Mucosa of rectum (tissue), 2 donors: ENCODE data around the gene B3GALT5.

ENCODE experiments used
- H3K27ac ChIP-seq, 2 donors: one replicate each; pipeline ENCODE4 v1.7.0; 2013; ENCODE audit warnings: inconsistent platforms in 2 of 2, low read depth in 2 of 2, low read length in 2 of 2
- H3K27me3 ChIP-seq, 2 donors: one replicate each; pipeline ENCODE4 v1.7.0; 2013; ENCODE audit warnings: low read length in 2 of 2; ENCODE audit not compliant: control insufficient read depth in 2 of 2, insufficient read depth in 2 of 2
- H3K36me3 ChIP-seq, 2 donors: one replicate each; pipeline ENCODE4 v1.7.0; 2013; ENCODE audit warnings: low read length in 2 of 2; ENCODE audit not compliant: control insufficient read depth in 2 of 2, insufficient read depth in 2 of 2
- H3K4me1 ChIP-seq, 2 donors: one replicate each; pipeline ENCODE4 v1.7.0; 2013; ENCODE audit warnings: low read length in 2 of 2, mild to moderate bottlenecking in 1 of 2; ENCODE audit not compliant: control insufficient read depth in 2 of 2, insufficient read depth in 2 of 2
- H3K4me3 ChIP-seq, 2 donors: one replicate each; pipeline ENCODE4 v1.7.0; 2013; ENCODE audit warnings: low read length in 2 of 2
- H3K9ac ChIP-seq, 2 donors: one replicate each; pipeline ENCODE4 v1.7.0; 2013; ENCODE audit warnings: low read length in 2 of 2, low read depth in 1 of 2, mild to moderate bottlenecking in 1 of 2
- H3K9me3 ChIP-seq, 2 donors: one replicate each; pipeline ENCODE4 v1.7.0; 2013; ENCODE audit warnings: low read length in 2 of 2; ENCODE audit not compliant: control insufficient read depth in 2 of 2
- donor health status: healthy.
- donor health status: Normal muscosa, but diverticular disease.

Gene B3GALT5

GRCh38 chr21:39630191-39630591, 17.5 kb downstream of the B3GALT5 start:
- Histone ChIP-seq H3K9ac (no peak overlapping the region), H3K9me3 (no peaks in the 10 kb centered on the region), H3K27ac (no peak overlapping the region), H3K36me3 (peaks cover 0 to 3% of the 10 kb centered on the region in 2 donors), H3K4me1 (peaks cover 4 to 16% of the 10 kb centered on the region in 2 donors), H3K27me3 (no peaks in the 10 kb centered on the region), H3K4me3 (no peak overlapping the region)

- H3K4me1 ChIP-seq: peaks cover 4 to 16% of the 10 kb centered on the region in 2 donors
- no peak overlapping the region for H3K4me3 ChIP-seq
- H3K27ac ChIP-seq: no peak overlapping the region
- no peaks in the 10 kb centered on the region for H3K9me3 ChIP-seq
- H3K27me3 ChIP-seq: no peaks in the 10 kb centered on the region
- no peak overlapping the region for H3K9ac ChIP-seq
- H3K36me3 ChIP-seq: peaks cover 0 to 3% of the 10 kb centered on the region in 2 donors
Measured at GRCh38 chr21:39630827-39631226, 18.1 kb downstream of the B3GALT5 start.

- Histone ChIP-seq H3K4me3 (no peak overlapping the region), H3K27ac (no peak overlapping the region), H3K9ac (no peak overlapping the region), H3K4me1 (peaks cover 15 to 28% of the 10 kb centered on the region in 2 donors), H3K27me3 (no peaks in the 10 kb centered on the region), H3K9me3 (no peaks in the 10 kb centered on the region), H3K36me3 (peaks cover 0 to 3% of the 10 kb centered on the region in 2 donors)
Measured at GRCh38 chr21:39631842-39632562, 19.3 kb downstream of the B3GALT5 start.

- Histone ChIP-seq H3K4me1 (peaks cover 22 to 35% of the 10 kb centered on the region in 2 donors), H3K27me3 (no peaks in the 10 kb centered on the region), H3K27ac (peak overlapping the region in 1 of 2 donors; percentile 36)
Measured at GRCh38 chr21:39632796-39633442, 20.2 kb downstream of the B3GALT5 start.

GRCh38 chr21:39633770-39634181, 21.0 kb downstream of the B3GALT5 start:
- Histone ChIP-seq H3K9me3 (no peaks in the 10 kb centered on the region), H3K27me3 (no peaks in the 10 kb centered on the region), H3K36me3 (no peaks in the 10 kb centered on the region), H3K4me1 (peaks cover 29 to 44% of the 10 kb centered on the region in 2 donors), H3K9ac (no peak overlapping the region), H3K4me3 (no peak overlapping the region), H3K27ac (peak overlapping the region in 1 of 2 donors; percentile 35)

More at GRCh38 chr21:39632796-39633442, 20.2 kb downstream of the B3GALT5 start:
- no peaks in the 10 kb centered on the region for H3K36me3 ChIP-seq
- H3K9ac ChIP-seq: no peak overlapping the region
- H3K9me3 ChIP-seq: no peaks in the 10 kb centered on the region
- H3K4me3 ChIP-seq: no peak overlapping the region

- H3K4me1 ChIP-seq: peaks cover 29 to 47% of the 10 kb centered on the region in 2 donors
Measured at GRCh38 chr21:39634507-39634906, 21.8 kb downstream of the B3GALT5 start.

GRCh38 chr21:39637197-39637970, 24.6 kb downstream of the B3GALT5 start:
- Histone ChIP-seq H3K27ac (peak overlapping the region; percentile 94 to 96), H3K36me3 (no peaks in the 10 kb centered on the region), H3K27me3 (no peaks in the 10 kb centered on the region), H3K9ac (peak overlapping the region; percentile 53 to 61), H3K4me1 (peaks cover 38 to 60% of the 10 kb centered on the region in 2 donors), H3K9me3 (no peaks in the 10 kb centered on the region), H3K4me3 (no peak overlapping the region)

More at GRCh38 chr21:39634507-39634906, 21.8 kb downstream of the B3GALT5 start:
- Histone ChIP-seq H3K4me3 (no peak overlapping the region), H3K36me3 (no peaks in the 10 kb centered on the region), H3K27ac (peak overlapping the region in 1 of 2 donors; percentile 35), H3K9me3 (no peaks in the 10 kb centered on the region), H3K27me3 (no peaks in the 10 kb centered on the region), H3K9ac (no peak overlapping the region)

- no peaks in the 10 kb centered on the region for H3K36me3 ChIP-seq
- H3K9ac ChIP-seq: peak overlapping the region; percentile 53 to 61
- peak overlapping the region; percentile 94 to 96 for H3K27ac ChIP-seq
- no peaks in the 10 kb centered on the region for H3K9me3 ChIP-seq
- H3K27me3 ChIP-seq: no peaks in the 10 kb centered on the region
- peaks cover 36 to 58% of the 10 kb centered on the region in 2 donors for H3K4me1 ChIP-seq
- H3K4me3 ChIP-seq: peak overlapping the region in 1 of 2 donors; percentile 9
Measured at GRCh38 chr21:39637971-39638240, 25.2 kb downstream of the B3GALT5 start.

- H3K27ac ChIP-seq: peak overlapping the region; percentile 94 to 96
- peaks cover 37 to 57% of the 10 kb centered on the region in 2 donors for H3K4me1 ChIP-seq
- no peaks in the 10 kb centered on the region for H3K27me3 ChIP-seq
- peak overlapping the region; percentile 0 to 9 for H3K4me3 ChIP-seq
- peak overlapping the region; percentile 1 to 61 for H3K9ac ChIP-seq
- H3K36me3 ChIP-seq: no peaks in the 10 kb centered on the region
- H3K9me3 ChIP-seq: no peaks in the 10 kb centered on the region
Measured at GRCh38 chr21:39638281-39638680, 25.5 kb downstream of the B3GALT5 start.

GRCh38 chr21:39640754-39641153, 28.0 kb downstream of the B3GALT5 start:
- Histone ChIP-seq H3K4me3 (no peak overlapping the region), H3K9me3 (no peaks in the 10 kb centered on the region), H3K4me1 (peaks cover 44 to 67% of the 10 kb centered on the region in 2 donors), H3K9ac (no peak overlapping the region), H3K36me3 (no peaks in the 10 kb centered on the region), H3K27ac (peak overlapping the region in 1 of 2 donors; percentile 14), H3K27me3 (no peaks in the 10 kb centered on the region)
